Left lung (tissue), 10 donors: ENCODE data around the gene PYY. TPM values are rescaled to one million over a fixed set of nuclear protein-coding genes. Genes with fewer than 3 reads are reported as not detected.

Experiments used
- ATAC-seq: fragments of 200-7000 bp; cut with Tn5 transposase; one replicate; pipeline ENCODE4 v1.9.1; 2020; ENCODE audit warnings: moderate library complexity
- DNase-seq, 4 donors: peaks; one replicate each; pipeline ENCODE4 v3.0.0-alpha.2; 2013 to 2020
- H3K27ac ChIP-seq, 2 donors: fragments of 200-600 bp; sonication (generic) in 1 of 2; one replicate each; pipeline versions ENCODE4 v1.5.0 to v1.8.0; 2020 to 2021
- H3K27me3 ChIP-seq, 2 donors: fragments of 200-600 bp; sonication (generic) in 1 of 2; one replicate each; pipeline versions ENCODE4 v1.5.0 to v1.8.0; 2020 to 2021
- H3K36me3 ChIP-seq, 2 donors: fragments of 200-600 bp; sonication (generic) in 1 of 2; one replicate each; pipeline versions ENCODE4 v1.5.0 to v1.8.0; 2020 to 2021
- H3K4me1 ChIP-seq, 2 donors: fragments of 200-600 bp; one replicate each; pipeline ENCODE4 v1.8.0; 2021
- H3K4me3 ChIP-seq, 2 donors: fragments of 200-600 bp; sonication (generic) in 1 of 2; one replicate each; pipeline versions ENCODE4 v1.5.0 to v1.8.0; 2020 to 2021; ENCODE audit warnings: mild to moderate bottlenecking in 1 of 2
- H3K9me3 ChIP-seq, 2 donors: fragments of 200-600 bp; sonication (generic) in 1 of 2; one replicate each; pipeline versions ENCODE4 v1.5.0 to v1.8.0; 2020 to 2021
- CTCF ChIP-seq, 2 donors: fragments of 200-600 bp; sonication (generic) in 1 of 2; IDR thresholded peaks; one replicate each; pipeline versions ENCODE4 v1.5.0 to v1.8.0; 2021; ENCODE audit warnings: antibody characterized with exemption in 2 of 2
- intact Hi-C, 2 donors: fragments of 100-400 bp; cut with DNase I; formaldehyde crosslinking; loops; one replicate each; pipeline versions ENCODE4 v1.11.2 to v1.14.2; 2022
- polyA plus RNA-seq, 6 donors: library from polyadenylated mRNA; unstranded; fragments of 120-200 nt; gene quantifications; one replicate each; pipeline ENCODE4 v1.2.1, GENCODE V29; 2013; ENCODE audit not compliant: insufficient read length in 6 of 6
- total RNA-seq, 2 donors: library from RNA; stranded (reverse); fragmentation: NEBNext Ultra II Directional; extraction: Animal tissue kit (Norgen Biotek cat#: 25700); gene quantifications; one replicate each; pipeline ENCODE4 v1.2.1, GENCODE V29; 2021
- donor health status: DM: no; HTN: yes; CAD: no.
- donor health status: DM: no; HTN: no; CAD: no.

PYY gene
- total and polyA plus RNA-seq, 8 donors = 0.21 to 0.68 (median 0.43) TPM; not detected in 4

GRCh38 chr17:43912635-43913304 lies 41.0 kb downstream of the PYY start:
- peaks cover 10 to 57% of the 10 kb centered on the region in 2 donors for H3K27me3 ChIP-seq
- H3K36me3 ChIP-seq = no peaks in the 10 kb centered on the region
- DNase-seq (no peak), ATAC-seq (no peak)
- H3K4me3 ChIP-seq = no peak overlapping the region
- H3K27ac ChIP-seq = no peak overlapping the region
- no peaks in the 10 kb centered on the region for H3K9me3 ChIP-seq
- TF ChIP-seq CTCF (IDR thresholded peaks at IDR 0.05) = no peak
- intact Hi-C loops = no loop called here
- H3K4me1 ChIP-seq = peaks cover 4 to 10% of the 10 kb centered on the region in 2 donors

GRCh38 chr17:43911904-43912303 lies 41.8 kb downstream of the PYY start:
- Histone ChIP-seq H3K4me3 (no peak overlapping the region), H3K36me3 (no peaks in the 10 kb centered on the region), H3K27me3 (peaks cover 19 to 57% of the 10 kb centered on the region in 2 donors), H3K9me3 (no peaks in the 10 kb centered on the region), H3K27ac (no peak overlapping the region), H3K4me1 (peaks cover 0 to 16% of the 10 kb centered on the region in 2 donors)
- DNase-seq (no peak), ATAC-seq (no peak)
- TF ChIP-seq CTCF (IDR thresholded peaks at IDR 0.05) = no peak
- intact Hi-C loops = no loop called here

GRCh38 chr17:43909537-43910231 lies 44.1 kb downstream of the PYY start:
- intact Hi-C loops = no loop called here
- no peaks in the 10 kb centered on the region for H3K9me3 ChIP-seq
- ATAC-seq (no peak), DNase-seq (no peak)
- no peak overlapping the region for H3K27ac ChIP-seq
- H3K27me3 ChIP-seq = peaks cover 39 to 67% of the 10 kb centered on the region in 2 donors
- no peak overlapping the region for H3K4me3 ChIP-seq
- H3K36me3 ChIP-seq = no peaks in the 10 kb centered on the region
- TF ChIP-seq CTCF (IDR thresholded peaks at IDR 0.05) = no peak
- peaks cover 6 to 27% of the 10 kb centered on the region in 2 donors for H3K4me1 ChIP-seq

GRCh38 chr17:43907998-43908721 lies 45.6 kb downstream of the PYY start:
- H3K4me1 ChIP-seq = peaks cover 6 to 27% of the 10 kb centered on the region in 2 donors
- peak overlapping the region; percentile 31 to 34 for H3K4me3 ChIP-seq
- TF ChIP-seq CTCF (IDR thresholded peaks at IDR 0.05) = no peak
- no peak overlapping the region for H3K27ac ChIP-seq
- peak in 2 of 4 donors; percentile 57 to 70 for DNase-seq
- intact Hi-C loops = no loop called here
- H3K9me3 ChIP-seq = no peaks in the 10 kb centered on the region
- H3K27me3 ChIP-seq = peaks cover 39 to 76% of the 10 kb centered on the region in 2 donors
- ATAC-seq = peak; percentile 64
- H3K36me3 ChIP-seq = no peaks in the 10 kb centered on the region
